HepG2 (cell line): ENCODE data around the gene EIF4G3. TPM values are rescaled to one million over a fixed set of nuclear protein-coding genes. Genes with fewer than 3 reads are reported as not detected.

Source experiments
- ATAC-seq: fragments of 200-7000 bp; cut with Tn5 transposase; 3 replicates; pipeline ENCODE4 v1.9.1; 2020; ENCODE audit warnings: mild to moderate bottlenecking, moderate library complexity
- BruUV-seq: library from RNA; stranded (reverse); fragments of 400-500 nt; replicated peaks from 2 replicates; lab custom pipeline; 2021; lab: Mats Ljungman, UMichigan
- CTCF ChIA-PET: fragments of 300-600 bp; formaldehyde crosslinking; extraction: SDS; loops from one replicate; lab custom pipeline; 2021; ENCODE audit warnings: low total read pairs, inconsistent platforms, low intra/inter-chr PET ratio; lab: Yijun Ruan, JAX
- POLR2A ChIA-PET: fragments of 350-600 bp; sonication (Branson Sonifier 250); formaldehyde crosslinking; loops from one replicate; lab custom pipeline; 2020; ENCODE audit warnings: antibody characterized with exemption, inconsistent platforms; lab: Yijun Ruan, JAX
- DNase-seq: peaks from one replicate; pipeline ENCODE4 v3.0.0-alpha.2; 2015; ENCODE audit warnings: low spot score
- FAIRE-seq: peaks from 3 replicates; lab custom pipeline; 2011; peaks lifted over from hg19 to GRCh38; lab: Jason Lieb, UNC
- H2AFZ ChIP-seq: one replicate; pipeline ENCODE4 v1.6.1; 2011; ENCODE audit warnings: low read length, inconsistent platforms
- H3K27ac ChIP-seq: fragments of 300-600 bp; 3 replicates; pipeline ENCODE4 v1.8.0; 2011; ENCODE audit warnings: mixed run types, mild to moderate bottlenecking, mixed read lengths, low read length, inconsistent platforms; ENCODE audit not compliant: insufficient read depth; ENCODE audit errors: extremely low read length
- H3K27me3 ChIP-seq, 2 experiments: fragments of 200-600 bp in 1 of 2; 2 replicates in 1 of 2; 3 replicates in 1 of 2; pipeline versions ENCODE4 v1.6.0 to v1.8.0; 2011; ENCODE audit warnings: low read length in 2 of 2, mild to moderate bottlenecking in 2 of 2, moderate library complexity in 2 of 2, inconsistent platforms in 1 of 2; ENCODE audit not compliant: insufficient read depth in 2 of 2, control insufficient read depth in 1 of 2
- H3K36me3 ChIP-seq, 2 experiments: fragments of 200-600 bp in 1 of 2; replicated peaks in 1 of 2; 2 replicates in 1 of 2; 3 replicates in 1 of 2; pipeline versions ENCODE4 v1.5.1 to v1.8.0; 2011; ENCODE audit warnings: low read length in 2 of 2, inconsistent platforms in 1 of 2; ENCODE audit not compliant: insufficient read depth in 2 of 2, control insufficient read depth in 1 of 2
- H3K4me1 ChIP-seq: 2 replicates; pipeline ENCODE4 v1.5.1; 2012; ENCODE audit warnings: low read length, inconsistent platforms; ENCODE audit not compliant: insufficient read depth
- H3K4me2 ChIP-seq: 2 replicates; pipeline ENCODE4 v1.6.0; 2011; ENCODE audit warnings: low read depth, low read length, inconsistent platforms
- H3K4me3 ChIP-seq, 3 experiments: fragments of 200-600 bp in 1 of 3; sonication (generic), shearing (Covaris generic) in 1 of 3; replicated peaks in 1 of 3; 2 replicates each; pipeline ENCODE4 v1.5.1; 2011 to 2016; ENCODE audit warnings: low read length in 3 of 3, inconsistent platforms in 2 of 3, low read depth in 2 of 3, mild to moderate bottlenecking in 2 of 3, control low read depth in 1 of 3, mixed read lengths in 1 of 3; ENCODE audit not compliant: insufficient read depth in 1 of 3
- H3K79me2 ChIP-seq: one replicate; pipeline ENCODE4 v1.6.1; 2011; ENCODE audit warnings: low read length, inconsistent platforms; ENCODE audit not compliant: insufficient read depth
- H3K9ac ChIP-seq: 2 replicates; pipeline ENCODE4 v1.6.0; 2011; ENCODE audit warnings: mild to moderate bottlenecking, low read depth, low read length, inconsistent platforms; ENCODE audit not compliant: insufficient read depth
- H3K9me3 ChIP-seq: 2 replicates; pipeline ENCODE4 v1.5.1; 2012; ENCODE audit warnings: mild to moderate bottlenecking, low read length
- H4K20me1 ChIP-seq: 2 replicates; pipeline ENCODE4 v1.6.0; 2011; ENCODE audit warnings: inconsistent platforms, mild to moderate bottlenecking, low read length, moderate library complexity; ENCODE audit not compliant: insufficient read depth
- DPF2 ChIP-seq: sonication (generic); formaldehyde crosslinking; IDR thresholded peaks from 2 replicates; pipeline ENCODE4 v1.4.0; 2020; ENCODE audit warnings: mild to moderate bottlenecking, low read depth, missing genetic modification reagents, borderline replicate concordance
- GTF2F1 ChIP-seq: fragments of 150-350 bp; IDR thresholded peaks from 2 replicates; pipeline ENCODE4 v1.6.1; 2014; ENCODE audit warnings: low read length
- HOXA5 ChIP-seq: sonication (generic); formaldehyde crosslinking; IDR thresholded peaks from 2 replicates; pipeline ENCODE4 v1.4.0; 2020; ENCODE audit warnings: missing genetic modification reagents
- POLR2AphosphoS2 ChIP-seq: IDR thresholded peaks from 2 replicates; pipeline ENCODE4 v1.6.1; 2011; ENCODE audit warnings: low read depth, low read length, improper control_type of control experiment
- PPARG ChIP-seq: conservative IDR thresholded peaks from 2 replicates; pipeline ENCODE4 v1.6.1; 2016; ENCODE audit warnings: missing biosample characterization, missing genetic modification reagents
- RFX1 ChIP-seq: fragments of 450-650 bp; IDR thresholded peaks from 2 replicates; pipeline ENCODE4 v1.6.1; 2017
- YEATS4 ChIP-seq: sonication (generic); formaldehyde crosslinking; IDR thresholded peaks from 2 replicates; pipeline ENCODE4 v1.4.0; 2020; ENCODE audit warnings: missing genetic modification reagents, borderline replicate concordance
- ZBTB39 ChIP-seq: sonication (generic); formaldehyde crosslinking; IDR thresholded peaks from 2 replicates; pipeline ENCODE4 v1.5.0; 2020; ENCODE audit warnings: missing genetic modification reagents
- ZMYM4 ChIP-seq: sonication (generic); formaldehyde crosslinking; IDR thresholded peaks from 2 replicates; pipeline ENCODE4 v1.8.1; 2023; ENCODE audit warnings: mild to moderate bottlenecking, missing genetic modification reagents
- ZNF318 ChIP-seq: sonication (generic); formaldehyde crosslinking; IDR thresholded peaks from 2 replicates; pipeline ENCODE4 v1.4.0; 2020; ENCODE audit warnings: mild to moderate bottlenecking, missing genetic modification reagents
- WGBS: methylation state at CpG from one replicate; pipeline ENCODE4 v1.1.6; 2017; ENCODE audit warnings: low lambda C conversion rate; 5-methylcytosine and 5-hydroxymethylcytosine counted together
- in situ Hi-C: cut with HindIII; loops from 2 replicates; pipeline ENCODE4 v1.10.0; 2017; ENCODE audit warnings: low pct_unique_long_range_greater_than_20kb; ENCODE audit not compliant: extremely low pct_ligation_motif_present
- intact Hi-C: fragments of 100-400 bp; cut with micrococcal nuclease; formaldehyde crosslinking; loops from one replicate; pipeline ENCODE4 v1.10.0; 2022; ENCODE audit not compliant: unreplicated experiment
- polyA plus RNA-seq, 8 experiments: library from polyadenylated mRNA; depleted of rRNA in 3 of 8; stranded (reverse) in 7 of 8; unstranded in 1 of 8; fragments of >200 nt; fragmentation: Illumina TruSeq in 4 of 8; extraction: Trizol in 4 of 8; gene quantifications; 2 replicates each; pipeline versions ENCODE4 v1.2.1 to v1.2.3, GENCODE V29; 2011 to 2016; ENCODE audit warnings: low read depth in 4 of 8, missing spikeins in 1 of 8, mixed read lengths in 1 of 8; ENCODE audit not compliant: insufficient read depth in 1 of 8
- total RNA-seq, 5 experiments: library from RNA; depleted of rRNA; stranded (reverse); fragments of >200 nt; fragmentation: Illumina TruSeq; extraction: Trizol; gene quantifications; 2 replicates each; pipeline ENCODE4 v1.2.3, GENCODE V29; 2016; ENCODE audit warnings: low read depth in 1 of 5

The EIF4G3 gene
- total and polyA plus RNA-seq, 2 of the 13 experiments (the other 11 are each of a cell fraction or from before 2014, with no cell fraction given), result 22.2 to 27.6 TPM

GRCh38 chr1:20878799-20879198, 297.9 kb downstream of the EIF4G3 start (continued):
- TF ChIP-seq ZBTB39 (CRISPR knock-in tag), result no peak
- TF ChIP-seq PPARG (CRISPR knock-in tag), result no peak

GRCh38 chr1:20875198-20875973, 301.3 kb downstream of the EIF4G3 start:
- ChIA-PET POLR2A (no interaction called here), CTCF (no interaction called here)
- Histone ChIP-seq H3K9ac (no peak overlapping the region), H3K79me2 (no peaks in the 10 kb centered on the region), H3K36me3 (peaks cover 2 to 12% of the 10 kb centered on the region in 2 experiments; a peak in 2 of 5 replicates), H3K9me3 (no peaks in the 10 kb centered on the region), H3K4me1 (no peaks in the 10 kb centered on the region), H3K4me2 (no peak overlapping the region), H2AFZ (no peak overlapping the region), H3K4me3 (no peak overlapping the region), H4K20me1 (no peaks in the 10 kb centered on the region), H3K27me3 (no peaks in the 10 kb centered on the region), H3K27ac (no peak overlapping the region)
- DNase-seq, result no peak
- 99% methylated on average over 4 of the region's 4 CpGs for WGBS
- FAIRE-seq, result no peak
- intact Hi-C loops (no loop called here), in situ Hi-C loops (no loop called here)
- no TSS peak for BruUV-seq
- no peak for ATAC-seq
- TF ChIP-seq RFX1, result no peak
- no peak for TF ChIP-seq DPF2
- no peak for TF ChIP-seq HOXA5 (CRISPR knock-in tag)
- no peak for TF ChIP-seq YEATS4 (CRISPR knock-in tag)
- TF ChIP-seq ZNF318 (CRISPR knock-in tag), result no peak
- TF ChIP-seq ZMYM4 (CRISPR knock-in tag), result no peak
- TF ChIP-seq POLR2AphosphoS2, result no peak
- TF ChIP-seq GTF2F1, result no peak
